Cerebellar cortex (tissue), 1 donor: Measurements from ENCODE around the gene FMNL2.

Experiments used
- DNase-seq: peaks from one replicate; pipeline ENCODE4 v3.0.0-alpha.2; 2015; ENCODE audit warnings: low spot score

The FMNL2 gene

GRCh38 chr2:152584301-152584700 is 249.3 kb downstream of the FMNL2 start:
- DNase-seq: no peak

DNA sequence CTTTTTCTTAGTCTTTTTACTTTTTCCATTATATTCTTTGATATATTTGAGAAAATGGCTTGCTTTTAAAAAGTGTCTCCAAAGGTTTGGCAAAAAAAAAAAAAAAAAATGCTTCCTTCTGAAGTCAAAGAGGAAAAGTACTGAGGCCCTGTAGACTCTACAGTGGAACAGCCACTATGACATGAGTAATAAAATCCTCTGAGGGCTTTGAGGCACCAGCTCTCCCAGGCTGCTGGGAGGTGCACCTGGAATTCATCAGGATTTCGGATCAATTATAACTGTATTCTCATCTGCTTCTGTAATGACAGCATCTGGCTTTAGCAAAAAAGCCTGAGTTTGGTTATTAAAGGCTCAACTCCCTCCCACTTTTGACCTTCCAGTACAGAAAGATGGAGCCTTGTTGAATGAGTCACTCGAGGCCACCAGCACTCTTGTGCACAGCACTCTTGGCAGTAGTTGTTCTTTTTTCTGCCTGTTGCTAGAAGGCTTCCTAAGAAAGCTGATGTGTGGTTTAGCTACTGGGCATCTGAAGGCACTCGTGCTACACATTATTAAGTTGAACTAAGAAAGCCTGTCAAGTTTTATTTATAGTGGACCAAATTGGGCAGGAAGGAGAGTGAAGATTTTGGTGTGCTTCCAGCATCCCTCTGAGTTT is 251.0 kb downstream of the FMNL2 start:
- DNase-seq: no peak

DNA sequence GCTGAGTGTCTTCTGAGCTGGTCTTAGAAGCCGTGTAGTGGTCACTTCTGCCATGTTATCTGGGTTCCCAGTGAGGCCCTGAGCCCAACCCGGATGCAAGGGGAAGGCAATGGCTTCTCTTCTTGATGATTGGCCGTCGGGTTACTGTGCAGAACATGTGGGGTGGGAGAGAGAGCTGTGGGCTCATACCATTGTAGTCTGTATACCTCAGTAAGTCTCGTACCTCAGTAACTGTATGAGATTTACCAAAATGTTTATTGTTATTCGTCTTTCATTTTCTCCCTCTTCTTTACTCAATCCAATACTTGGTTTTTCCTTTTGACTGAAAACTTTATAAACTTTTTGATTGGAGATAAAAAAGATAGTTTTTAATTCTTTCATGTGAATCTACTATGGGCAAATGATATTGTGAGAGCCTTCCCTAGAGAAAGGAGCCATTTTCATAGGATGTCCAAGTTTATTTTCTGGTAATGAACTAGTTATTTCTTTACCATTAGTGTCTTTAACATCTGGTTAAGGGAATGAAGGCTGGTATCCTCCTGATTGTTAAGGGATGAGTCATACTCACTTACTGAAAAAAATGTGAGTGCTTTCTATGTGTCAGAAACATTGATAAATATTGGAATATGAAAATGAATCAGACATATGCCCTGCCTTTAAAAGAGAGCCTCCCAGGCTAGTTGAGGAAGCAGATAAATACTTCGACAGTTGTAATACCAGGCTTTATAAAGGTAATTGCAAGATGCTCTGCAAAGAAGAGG is 252.4 kb downstream of the FMNL2 start:
- DNase-seq: no peak

- no peak for DNase-seq
These were observed 254.0 kb downstream of the FMNL2 start for GRCh38 chr2:152588998-152589397.

DNA sequence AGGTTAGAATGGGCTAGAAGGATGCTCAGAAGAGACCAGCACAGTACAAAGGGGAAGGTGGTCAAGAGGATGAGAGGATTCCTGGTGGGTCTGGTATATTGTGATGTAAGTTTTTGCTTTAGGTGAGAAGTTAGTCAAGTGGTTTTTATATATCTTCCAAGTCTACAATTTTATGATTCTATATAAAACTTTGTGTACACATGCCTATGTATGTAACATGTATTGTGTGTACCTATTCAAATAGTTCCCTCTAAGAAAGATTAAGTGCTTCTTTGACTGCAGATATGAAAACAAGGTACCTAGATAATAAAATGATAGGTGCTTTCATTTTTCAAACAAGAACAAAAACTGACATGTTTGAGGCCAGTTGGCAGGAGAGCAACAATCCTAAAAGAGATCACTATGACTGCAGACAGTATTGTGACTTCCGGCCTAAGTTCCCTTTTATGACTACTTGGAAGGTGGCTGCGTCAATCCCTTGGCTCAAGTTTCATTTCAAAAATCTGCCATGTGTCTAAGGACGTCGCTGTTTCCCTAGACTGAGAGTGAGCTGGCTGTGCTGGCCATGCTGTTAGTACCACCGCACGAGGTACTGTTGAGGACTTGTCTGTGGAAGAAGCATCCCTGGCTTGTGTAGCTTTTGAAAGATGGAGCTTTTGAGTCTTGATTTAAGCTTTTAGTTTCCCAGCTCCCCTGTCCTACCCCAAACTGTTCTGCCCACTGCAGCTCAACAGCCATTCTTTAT is 259.2 kb downstream of the FMNL2 start:
- peak; percentile 63 for DNase-seq

GRCh38 chr2:152594792-152595191 is 259.8 kb downstream of the FMNL2 start:
- DNase-seq: peak; percentile 52

- DNase-seq: no peak
These were observed 264.2 kb downstream of the FMNL2 start for GRCh38 chr2:152598975-152599759.

GRCh38 chr2:152600051-152600657 is 265.2 kb downstream of the FMNL2 start:
- no peak for DNase-seq

DNA sequence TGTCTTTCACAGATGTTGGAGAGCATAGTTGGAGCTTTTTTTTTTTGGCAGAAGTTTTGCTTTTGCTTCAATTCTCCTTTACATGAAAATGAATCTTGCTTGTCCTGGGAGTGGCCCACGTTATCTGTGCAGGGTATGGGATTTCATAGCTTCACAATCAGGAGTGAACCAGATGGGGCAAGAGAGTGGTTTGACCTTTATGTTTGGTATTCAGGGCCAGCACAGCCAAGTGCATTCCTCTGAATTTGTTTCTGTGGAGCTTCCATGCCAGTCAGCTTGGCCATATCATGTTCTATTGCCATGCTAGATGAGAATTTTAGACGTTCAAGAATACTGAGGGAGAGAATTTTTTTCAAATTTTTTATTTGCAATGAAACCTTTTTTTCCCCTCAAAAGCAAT is 265.7 kb downstream of the FMNL2 start:
- no peak for DNase-seq

DNA sequence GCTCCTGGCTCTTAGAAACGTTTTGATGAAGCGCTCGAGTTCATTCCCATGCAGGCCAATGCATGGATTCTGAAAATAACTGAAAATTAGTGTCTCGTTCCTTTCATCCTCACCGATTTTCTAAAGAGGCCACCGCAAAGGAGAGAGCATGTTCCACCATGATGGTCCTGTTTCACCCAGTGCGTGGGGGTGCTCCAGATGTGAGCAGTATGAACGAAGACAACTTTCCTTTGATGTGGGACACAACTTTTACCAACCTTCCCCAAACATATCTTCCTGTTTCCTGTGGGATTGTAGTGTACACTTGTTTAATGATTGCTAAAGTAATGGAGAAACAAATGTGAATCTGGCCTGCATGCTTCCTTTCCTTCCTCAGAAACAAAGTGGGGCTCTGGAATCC is 267.8 kb downstream of the FMNL2 start:
- DNase-seq: no peak

DNA sequence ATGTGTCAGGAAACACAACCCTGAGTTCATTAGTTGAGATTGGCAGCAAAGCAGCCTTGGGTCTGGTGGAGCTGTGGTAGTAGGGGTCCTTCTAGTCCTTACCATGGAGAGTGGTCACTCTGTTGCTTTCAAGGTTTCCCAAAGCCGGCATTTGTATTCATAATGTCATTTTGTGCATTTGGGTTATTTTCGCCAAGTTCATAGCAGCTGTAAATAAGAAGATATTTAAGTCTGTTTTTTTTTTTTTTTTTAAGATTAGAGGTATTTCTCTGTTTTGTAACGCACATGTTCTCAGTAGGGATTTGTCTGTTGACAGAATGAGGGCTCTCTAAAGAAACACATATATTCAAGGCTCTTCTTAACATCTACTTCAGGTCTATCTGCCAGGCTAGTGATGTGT is 268.2 kb downstream of the FMNL2 start:
- no peak for DNase-seq

DNA sequence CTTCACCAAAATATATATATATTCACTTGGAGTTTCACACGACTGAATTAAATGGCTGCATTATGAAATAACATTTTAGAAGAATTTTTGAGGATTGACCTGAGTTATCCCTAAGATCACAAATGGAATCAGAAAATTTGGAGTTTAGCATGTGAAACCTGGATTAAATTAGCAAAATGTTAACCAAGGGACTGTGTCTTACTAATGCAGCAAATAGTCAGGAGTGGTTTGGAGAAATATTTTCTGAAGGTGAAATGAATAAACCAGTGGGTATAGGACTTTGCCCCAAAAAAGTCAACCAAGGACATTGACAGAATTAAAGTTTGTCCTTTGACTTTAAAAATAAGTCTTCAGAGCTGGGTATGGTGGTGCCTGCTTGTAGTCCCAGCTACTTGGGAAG is 271.1 kb downstream of the FMNL2 start:
- no peak for DNase-seq

DNA sequence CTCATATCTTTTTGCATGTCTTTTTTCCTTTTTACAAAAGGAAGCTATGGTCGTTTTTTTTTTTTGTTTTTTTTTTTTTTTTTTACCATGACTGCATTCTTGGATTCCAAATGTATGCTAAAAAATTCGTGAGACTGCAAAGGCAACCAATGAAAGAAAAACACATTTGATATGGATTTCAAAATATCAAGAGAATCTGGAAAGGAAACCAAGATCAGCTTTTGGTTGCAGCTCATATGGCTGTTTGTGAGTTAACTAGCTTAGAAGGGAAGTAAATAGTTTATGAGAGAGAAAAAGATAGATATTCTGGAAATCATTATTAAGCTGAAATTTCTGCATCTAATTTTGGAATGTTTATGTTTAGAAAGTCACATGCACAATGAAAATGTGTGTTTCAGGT is 272.0 kb downstream of the FMNL2 start:
- DNase-seq: no peak

- DNase-seq: no peak
These were observed 272.9 kb downstream of the FMNL2 start for GRCh38 chr2:152607793-152608300.

GRCh38 chr2:152609154-152609553 is 274.2 kb downstream of the FMNL2 start:
- DNase-seq: no peak

GRCh38 chr2:152609699-152610098 is 274.7 kb downstream of the FMNL2 start:
- no peak for DNase-seq

GRCh38 chr2:152611458-152612231 is 276.7 kb downstream of the FMNL2 start:
- peak; percentile 16 for DNase-seq

- DNase-seq: no peak
These were observed 278.3 kb downstream of the FMNL2 start for GRCh38 chr2:152613235-152613634.

DNA sequence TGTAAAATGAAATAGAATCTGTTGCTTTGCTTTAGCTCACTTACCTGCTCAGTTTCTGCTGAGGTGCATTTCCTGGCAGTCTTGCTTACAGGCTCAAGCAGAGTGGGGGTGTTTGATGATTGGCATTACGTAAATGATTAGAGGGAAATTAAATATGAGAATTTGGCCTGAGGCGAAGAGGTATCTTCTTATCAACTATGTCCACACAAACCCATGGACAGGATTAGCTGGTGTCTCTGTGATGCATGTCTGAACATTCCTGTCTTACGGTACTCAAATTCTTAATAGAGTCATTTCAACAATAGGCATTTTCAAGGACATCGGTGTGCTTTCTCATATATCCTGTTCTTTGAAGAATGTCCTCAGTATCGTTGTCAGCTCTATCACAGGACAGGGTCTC is 280.2 kb downstream of the FMNL2 start:
- DNase-seq: no peak

GRCh38 chr2:152617456-152618192 is 282.6 kb downstream of the FMNL2 start:
- no peak for DNase-seq
